Astrocyte (in vitro differentiated cells and primary cell): ENCODE data around the gene RAF1.

Source experiments
- EZH2 ChIP-seq: IDR thresholded peaks from 2 replicates; pipeline ENCODE4 v1.6.1; 2012; ENCODE audit warnings: mild to moderate bottlenecking, low read length, inconsistent platforms; ENCODE audit not compliant: insufficient read depth
- TF ChIP-seq, protein P1 (sequence below): IDR thresholded peaks from 2 replicates; pipeline ENCODE4 v1.5.1; 2011; ENCODE audit warnings: low read depth, mild to moderate bottlenecking, inconsistent platforms, low read length, moderate library complexity; ENCODE audit not compliant: insufficient read depth

DNA sequence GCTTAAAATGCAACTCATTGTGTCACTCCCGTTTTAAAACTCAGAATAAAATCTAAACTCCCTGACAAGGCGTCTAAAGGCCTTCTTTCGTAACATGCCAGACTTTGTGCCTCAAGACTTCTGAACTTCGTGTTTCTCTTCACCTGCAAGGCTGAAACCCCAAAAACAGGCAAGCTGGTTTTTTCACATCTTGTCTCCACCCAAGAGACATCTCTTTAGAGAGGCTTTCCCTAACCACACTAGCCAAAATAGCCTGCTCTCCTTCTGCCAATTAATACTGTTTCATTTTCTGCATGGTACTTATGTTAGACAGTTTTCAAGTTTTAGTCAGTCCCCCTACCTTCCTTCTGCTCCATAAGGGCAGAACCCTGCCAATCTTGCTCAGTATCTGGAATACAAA lies 41.6 kb downstream of the RAF1 start:
- no peak for TF ChIP-seq EZH2
- TF ChIP-seq, protein P1, sequence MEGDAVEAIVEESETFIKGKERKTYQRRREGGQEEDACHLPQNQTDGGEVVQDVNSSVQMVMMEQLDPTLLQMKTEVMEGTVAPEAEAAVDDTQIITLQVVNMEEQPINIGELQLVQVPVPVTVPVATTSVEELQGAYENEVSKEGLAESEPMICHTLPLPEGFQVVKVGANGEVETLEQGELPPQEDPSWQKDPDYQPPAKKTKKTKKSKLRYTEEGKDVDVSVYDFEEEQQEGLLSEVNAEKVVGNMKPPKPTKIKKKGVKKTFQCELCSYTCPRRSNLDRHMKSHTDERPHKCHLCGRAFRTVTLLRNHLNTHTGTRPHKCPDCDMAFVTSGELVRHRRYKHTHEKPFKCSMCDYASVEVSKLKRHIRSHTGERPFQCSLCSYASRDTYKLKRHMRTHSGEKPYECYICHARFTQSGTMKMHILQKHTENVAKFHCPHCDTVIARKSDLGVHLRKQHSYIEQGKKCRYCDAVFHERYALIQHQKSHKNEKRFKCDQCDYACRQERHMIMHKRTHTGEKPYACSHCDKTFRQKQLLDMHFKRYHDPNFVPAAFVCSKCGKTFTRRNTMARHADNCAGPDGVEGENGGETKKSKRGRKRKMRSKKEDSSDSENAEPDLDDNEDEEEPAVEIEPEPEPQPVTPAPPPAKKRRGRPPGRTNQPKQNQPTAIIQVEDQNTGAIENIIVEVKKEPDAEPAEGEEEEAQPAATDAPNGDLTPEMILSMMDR = no peak
